SK-N-MC (cell line): ENCODE data around the gene WDR90.

Source experiments
- EZH2 ChIP-seq: fragments of 200-600 bp; sonication (generic); IDR thresholded peaks from one replicate; pipeline ENCODE4 v1.6.1; 2017; ENCODE audit warnings: antibody characterized with exemption
- POLR2AphosphoS5 ChIP-seq: IDR thresholded peaks from 2 replicates; pipeline ENCODE4 v1.6.1; 2012; ENCODE audit warnings: mild to moderate bottlenecking, low read depth, low read length, borderline replicate concordance

DNA sequence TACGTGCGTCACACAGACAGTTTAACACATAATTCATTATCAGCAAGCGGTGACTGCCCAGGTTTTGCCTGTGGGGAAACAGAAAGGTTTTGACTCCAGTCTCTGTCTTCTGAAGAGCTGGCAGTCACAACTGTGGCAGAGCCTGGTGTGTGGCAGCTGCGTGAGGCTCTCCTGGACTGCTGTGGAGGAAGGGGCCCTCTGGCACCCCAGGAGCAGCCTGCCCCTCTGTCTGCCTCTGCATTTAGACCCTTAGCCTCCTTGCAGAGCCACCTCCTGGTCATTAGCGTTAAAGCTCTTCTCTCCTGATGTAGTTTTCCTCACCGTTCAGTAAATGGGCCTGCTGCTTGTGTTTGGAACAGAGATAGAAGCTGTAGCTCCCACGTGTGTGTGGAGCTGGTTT, 48.4 kb upstream of the WDR90 start:
- TF ChIP-seq POLR2AphosphoS5: no peak
- no peak for TF ChIP-seq EZH2
